Right renal pelvis (tissue), 4 donors: ENCODE measurements around the gene CPHXL. TPM values are rescaled to one million over a fixed set of nuclear protein-coding genes. Genes with fewer than 3 reads are reported as not detected.

ENCODE experiments used
- DNase-seq, 4 donors: peaks; one replicate each; pipeline ENCODE4 v3.0.0-alpha.2; 2013; ENCODE audit warnings: low read depth in 4 of 4, low spot score in 3 of 4, missing footprints in 1 of 4
- polyA plus RNA-seq, 4 donors: library from polyadenylated mRNA; unstranded; fragments of 120-200 nt; gene quantifications; one replicate each; pipeline ENCODE4 v1.2.1, GENCODE V29; 2013; ENCODE audit not compliant: insufficient read length in 4 of 4

CPHXL gene
- not detected for polyA plus RNA-seq

- no peak for DNase-seq
Measured at GRCh38 chr16:75726390-75726789, at the start of gene CPHXL. CPHXL (minus strand) TSS chr16:75726490; CDS start chr16:75726442, 48 bp downstream.

GRCh38 chr16:75774197-75774596 is 47.9 kb upstream of the CPHXL start:
- DNase-seq, result no peak

- DNase-seq, result no peak
Measured at GRCh38 chr16:75770051-75770450, 43.8 kb upstream of the CPHXL start.

GRCh38 chr16:75764154-75764768 is 38.0 kb upstream of the CPHXL start:
- DNase-seq, result peak; percentile 33 to 46 (median 44)

GRCh38 chr16:75763204-75763603 is 36.9 kb upstream of the CPHXL start:
- DNase-seq, result no peak

GRCh38 chr16:75762746-75763145 is 36.5 kb upstream of the CPHXL start:
- DNase-seq, result no peak

- no peak for DNase-seq
Measured at GRCh38 chr16:75761108-75761507, 34.8 kb upstream of the CPHXL start.

- DNase-seq, result no peak
Measured at GRCh38 chr16:75760018-75760519, 33.8 kb upstream of the CPHXL start.

- DNase-seq, result no peak
Measured at GRCh38 chr16:75758215-75758614, 31.9 kb upstream of the CPHXL start.

- no peak for DNase-seq
Measured at GRCh38 chr16:75754141-75754540, 27.9 kb upstream of the CPHXL start.

GRCh38 chr16:75750528-75750927 is 24.2 kb upstream of the CPHXL start:
- no peak for DNase-seq

- no peak for DNase-seq
Measured at GRCh38 chr16:75746359-75746758, 20.1 kb upstream of the CPHXL start.

GRCh38 chr16:75745823-75746222 is 19.5 kb upstream of the CPHXL start:
- DNase-seq, result no peak

GRCh38 chr16:75745242-75745641 is 19.0 kb upstream of the CPHXL start:
- DNase-seq, result no peak

GRCh38 chr16:75742424-75743047 is 16.2 kb upstream of the CPHXL start:
- DNase-seq, result no peak

GRCh38 chr16:75733305-75734211 is 7.3 kb upstream of the CPHXL start:
- DNase-seq, result peak in 3 of 4 donors; percentile 22 to 48 (median 40)

- DNase-seq, result no peak
Measured at GRCh38 chr16:75732871-75733270, 6.6 kb upstream of the CPHXL start.

- DNase-seq, result no peak
Measured at GRCh38 chr16:75727221-75727620, 931 bp upstream of the CPHXL start.

GRCh38 chr16:75718452-75718851 is 7.8 kb downstream of the CPHXL start:
- no peak for DNase-seq

GRCh38 chr16:75714661-75715060 is 11.6 kb downstream of the CPHXL start:
- DNase-seq, result no peak

GRCh38 chr16:75710344-75710743 is 15.9 kb downstream of the CPHXL start:
- no peak for DNase-seq
